KOPT-K1 (cell line): ENCODE results near the gene EIF2S3.
"Not testable (repeated sequence)": the region's sequence is repeated elsewhere in the genome, so short reads cannot be mapped to it uniquely, and the experiment has no call there.

Experiments used
- H3K27ac ChIP-seq: fragments of 200-600 bp; sonication (generic); 2 replicates; pipeline ENCODE4 v1.5.1; 2016; ENCODE audit warnings: antibody characterized with exemption, mild to moderate bottlenecking, low read depth, low read length; ENCODE audit not compliant: poor library complexity, severe bottlenecking
- H3K36me3 ChIP-seq: fragments of 200-600 bp; sonication (generic); 2 replicates; pipeline ENCODE4 v1.5.1; 2017; ENCODE audit warnings: antibody characterized with exemption, mild to moderate bottlenecking, low read length, moderate library complexity; ENCODE audit not compliant: insufficient read depth
- H3K9me3 ChIP-seq: fragments of 200-600 bp; sonication (generic); 2 replicates; pipeline ENCODE4 v1.5.1; 2017; ENCODE audit warnings: antibody characterized with exemption, low read length, mild to moderate bottlenecking; ENCODE audit not compliant: insufficient read depth, poor library complexity, severe bottlenecking

EIF2S3 gene

DNA sequence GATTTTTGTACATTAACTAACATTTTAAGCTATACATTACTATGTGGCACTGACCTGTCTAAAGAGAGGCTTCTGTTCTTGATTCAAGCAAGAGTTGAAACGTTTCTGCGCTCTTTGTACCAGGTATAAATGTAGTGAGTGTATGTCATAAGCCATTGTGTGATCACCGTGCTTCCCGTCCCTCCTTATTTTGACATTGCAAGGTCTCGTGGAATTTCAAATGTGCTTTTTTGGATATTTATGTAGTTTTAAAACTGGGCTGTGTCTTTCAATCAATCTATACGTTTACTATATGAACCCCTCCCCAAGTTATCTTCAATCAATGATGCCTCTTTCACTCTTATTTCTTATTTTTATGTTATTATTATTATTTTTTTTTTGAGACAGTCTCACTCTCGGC lies 27.7 kb upstream of the EIF2S3 start, which contains the start of gene KLHL15:
TSS of gene KLHL15 (minus strand) at position 101 of the 400 bp plus-strand sequence. CDS start 20,493 bp downstream, outside the sequence.
- Histone ChIP-seq H3K27ac (peak within 1 kb of the TSS; percentile 88), H3K36me3 (peaks cover 8% of the 10 kb centered on the region; the same call in 1 of the 2 replicates), H3K9me3 (no peaks in the 10 kb centered on the region)

DNA sequence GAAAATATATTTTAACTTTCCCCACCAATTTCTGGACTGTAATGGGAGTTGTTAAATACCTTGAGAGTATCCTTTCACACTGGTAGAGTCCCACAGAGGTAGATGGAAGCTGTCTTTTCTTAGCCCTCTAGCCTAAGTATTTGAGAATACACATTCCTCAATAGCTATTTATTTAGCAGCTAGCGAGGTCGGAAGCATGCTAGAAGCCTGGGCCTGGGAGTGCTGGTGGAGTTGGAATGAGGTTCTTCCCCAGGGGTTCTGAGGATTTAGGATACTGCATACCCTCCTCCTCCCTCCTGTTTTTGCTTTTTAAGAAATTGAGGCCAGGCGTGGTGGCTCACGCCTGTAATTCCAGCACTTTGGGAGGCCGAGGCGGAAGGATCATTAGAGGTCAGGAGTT lies 26.8 kb upstream of the EIF2S3 start:
- H3K27ac ChIP-seq: no peak overlapping the region
- peaks cover under 1% of the 10 kb centered on the region; the same call in 1 of the 2 replicates for H3K36me3 ChIP-seq
- H3K9me3 ChIP-seq: no peaks in the 10 kb centered on the region

DNA sequence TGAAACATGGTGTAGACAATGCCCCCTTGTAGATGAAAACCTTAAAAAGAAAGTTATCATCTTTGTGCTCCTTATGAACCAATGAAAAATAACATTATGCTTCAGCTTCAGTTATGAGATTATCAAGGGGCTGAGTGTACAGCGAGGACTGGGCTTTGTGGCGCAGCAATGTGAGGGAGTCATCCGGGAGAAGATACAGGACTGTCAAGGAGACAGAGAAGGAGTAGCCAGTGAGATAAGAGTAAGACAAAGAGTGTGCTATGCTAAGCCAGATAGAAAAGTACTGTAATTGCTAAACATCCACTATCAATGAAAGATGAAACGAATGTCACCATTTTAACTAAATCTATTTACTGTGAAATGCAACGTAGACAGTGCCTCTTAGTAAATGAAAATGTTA lies 24.2 kb upstream of the EIF2S3 start:
- Histone ChIP-seq H3K36me3 (no peaks in the 10 kb centered on the region), H3K9me3 (no peaks in the 10 kb centered on the region), H3K27ac (no peak overlapping the region)

DNA sequence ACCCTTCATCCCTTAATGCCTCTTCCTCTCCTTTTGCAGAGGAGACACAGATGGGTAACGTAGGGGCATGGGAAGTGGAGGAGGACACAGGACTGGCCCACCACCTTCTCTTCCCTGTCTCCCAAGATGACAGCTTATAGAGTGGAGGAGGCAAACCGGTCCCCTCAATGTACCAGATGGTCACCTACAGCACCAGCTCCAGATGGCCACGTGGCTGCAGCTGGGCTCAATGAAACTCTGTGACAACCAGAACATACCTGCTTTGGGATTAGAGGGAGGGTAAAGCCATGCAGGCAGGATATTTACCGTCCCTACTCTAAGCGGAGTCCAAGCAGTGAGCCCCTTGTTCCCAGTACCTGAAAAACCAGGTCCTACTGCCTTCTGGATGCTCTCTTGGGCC lies 20.3 kb upstream of the EIF2S3 start:
- Histone ChIP-seq H3K27ac (no peak overlapping the region), H3K36me3 (no peaks in the 10 kb centered on the region), H3K9me3 (no peaks in the 10 kb centered on the region)

DNA sequence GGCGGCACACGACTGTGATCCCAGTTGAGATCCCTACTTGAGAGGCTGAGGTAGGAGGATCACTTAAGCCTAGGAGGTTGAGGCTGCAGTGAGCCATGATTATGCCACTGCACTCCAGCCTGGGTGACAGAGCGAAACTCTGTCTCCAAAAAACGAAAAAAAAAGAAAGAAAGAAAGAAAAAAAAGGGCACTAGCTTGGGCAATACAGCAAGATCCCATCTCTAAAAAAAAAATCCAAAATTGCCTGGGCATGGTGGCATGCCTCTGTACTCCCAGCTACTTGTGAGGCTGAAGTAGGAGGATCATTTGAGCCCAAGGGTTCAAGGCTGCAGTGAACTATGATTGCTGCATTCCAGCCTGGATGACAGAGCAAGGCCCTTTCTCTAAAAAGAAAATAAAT lies 17.0 kb upstream of the EIF2S3 start:
- no peaks in the 10 kb centered on the region for H3K36me3 ChIP-seq
- H3K9me3 ChIP-seq: no peaks in the 10 kb centered on the region
- no peak overlapping the region for H3K27ac ChIP-seq

DNA sequence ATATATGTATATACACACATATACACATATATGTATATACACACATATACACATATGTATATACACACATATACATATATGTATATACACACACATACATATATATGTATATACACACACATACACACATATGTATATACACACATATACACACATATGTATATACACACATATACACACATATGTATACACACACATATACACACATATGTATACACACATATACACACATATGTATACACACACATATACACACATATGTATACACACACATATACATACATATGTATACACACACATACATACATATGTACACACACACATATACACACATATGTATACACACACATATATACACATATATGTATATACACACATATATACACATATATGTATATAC lies 8.7 kb upstream of the EIF2S3 start:
- not testable (repeated sequence) for H3K9me3 ChIP-seq, H3K27ac ChIP-seq, H3K36me3 ChIP-seq

DNA sequence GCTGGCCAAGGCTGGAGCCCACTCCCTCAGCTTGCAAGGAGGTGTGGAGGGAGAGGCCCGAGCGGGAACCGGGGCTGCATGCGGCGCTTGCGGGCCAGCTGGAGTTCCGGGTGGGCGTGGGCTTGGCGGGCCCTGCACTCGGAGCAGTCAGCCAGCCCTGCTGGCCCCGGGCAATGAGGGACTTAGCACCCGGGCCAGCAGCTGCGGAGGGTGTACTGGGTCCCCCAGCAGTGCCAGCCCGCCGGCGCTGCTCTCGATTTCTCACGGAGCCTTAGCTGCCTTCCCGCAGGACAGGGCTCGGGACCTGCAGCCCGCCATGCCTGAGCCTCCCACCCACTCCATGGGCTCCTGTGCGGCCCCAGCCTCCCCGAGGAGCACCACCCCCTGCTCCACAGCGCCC lies 5.1 kb upstream of the EIF2S3 start:
- not testable (repeated sequence) for H3K9me3 ChIP-seq, H3K36me3 ChIP-seq, H3K27ac ChIP-seq

DNA sequence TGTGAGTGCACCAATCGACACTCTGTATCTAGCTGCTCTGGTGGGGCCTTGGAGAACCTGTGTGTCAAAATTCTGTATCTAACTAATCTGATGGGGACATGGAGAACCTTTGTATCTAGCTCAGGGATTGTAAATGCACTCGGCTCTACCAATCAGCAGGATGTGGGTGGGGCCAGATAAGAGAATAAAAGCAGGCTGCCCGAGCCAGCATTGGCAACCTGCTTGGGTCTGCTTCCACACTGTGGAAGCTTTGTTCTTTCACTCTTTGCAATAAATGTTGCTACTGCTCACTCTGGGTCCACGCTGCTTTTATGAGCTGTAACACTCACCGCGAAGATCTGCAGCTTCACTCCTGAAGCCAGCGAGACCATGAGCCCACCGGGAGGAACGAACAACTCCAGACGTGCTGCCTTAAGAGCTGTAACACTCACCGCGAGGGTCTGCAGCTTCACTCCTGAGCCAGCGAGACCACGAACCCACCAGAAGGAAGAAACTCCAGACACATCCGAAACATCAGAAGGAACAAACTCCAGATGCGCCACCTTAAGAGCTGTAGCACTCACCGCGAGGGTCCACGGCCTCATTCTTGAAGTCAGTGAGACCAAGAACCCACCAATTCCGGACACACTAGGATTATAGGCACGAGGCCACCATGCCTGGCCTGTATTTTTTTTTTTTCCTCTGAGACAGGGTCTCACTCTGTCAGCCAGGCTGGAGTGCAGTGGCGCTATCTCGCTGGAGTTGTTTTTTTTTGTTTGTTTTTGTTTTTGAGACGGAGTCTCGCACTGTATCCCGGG lies 4.0 kb upstream of the EIF2S3 start:
- H3K9me3 ChIP-seq, H3K27ac ChIP-seq: not testable (repeated sequence)

DNA sequence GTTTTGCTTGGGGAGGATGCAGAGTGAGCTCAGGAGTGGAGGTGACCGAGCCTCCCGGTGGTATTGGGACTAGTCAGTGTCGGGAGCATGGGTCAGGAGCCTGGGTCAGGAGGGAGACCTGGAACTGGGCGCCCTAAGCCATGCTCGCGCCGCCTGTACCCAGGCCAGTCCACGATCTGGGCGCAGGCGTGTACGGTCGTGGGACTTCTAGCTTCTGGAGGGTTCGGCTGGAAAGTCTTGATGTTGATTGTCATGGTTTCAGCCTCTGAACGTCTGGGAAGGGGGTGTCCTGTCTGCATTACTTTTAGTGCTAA lies 244 bp downstream of the EIF2S3 start:
- Histone ChIP-seq H3K27ac (no peak overlapping the region), H3K9me3 (no peaks in the 10 kb centered on the region), H3K36me3 (peaks cover 15% of the 10 kb centered on the region)

More for the DNA sequence above, 4.0 kb upstream of the EIF2S3 start:
- not testable (repeated sequence) for H3K36me3 ChIP-seq

DNA sequence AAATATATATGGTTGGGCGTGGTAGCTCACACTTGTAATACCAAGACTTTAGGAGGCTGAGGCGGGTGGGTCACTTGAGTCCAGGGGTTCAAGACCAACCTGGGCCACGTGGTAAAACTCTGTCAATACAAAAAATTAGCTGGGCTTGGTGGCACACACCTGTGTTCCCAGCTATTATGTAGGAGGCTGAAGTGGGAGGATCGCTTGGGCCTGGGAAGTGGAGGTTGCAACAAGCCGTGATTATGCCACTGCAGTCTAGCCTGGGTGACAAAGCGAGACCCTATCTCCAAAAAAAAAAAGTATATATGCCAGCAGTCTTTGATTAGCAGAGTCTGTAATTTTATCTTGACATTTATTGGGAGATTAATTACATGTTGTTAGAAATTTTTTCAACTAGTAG lies 8.7 kb downstream of the EIF2S3 start:
- Histone ChIP-seq H3K9me3 (no peaks in the 10 kb centered on the region), H3K36me3 (peaks cover 92% of the 10 kb centered on the region), H3K27ac (no peak overlapping the region)

DNA sequence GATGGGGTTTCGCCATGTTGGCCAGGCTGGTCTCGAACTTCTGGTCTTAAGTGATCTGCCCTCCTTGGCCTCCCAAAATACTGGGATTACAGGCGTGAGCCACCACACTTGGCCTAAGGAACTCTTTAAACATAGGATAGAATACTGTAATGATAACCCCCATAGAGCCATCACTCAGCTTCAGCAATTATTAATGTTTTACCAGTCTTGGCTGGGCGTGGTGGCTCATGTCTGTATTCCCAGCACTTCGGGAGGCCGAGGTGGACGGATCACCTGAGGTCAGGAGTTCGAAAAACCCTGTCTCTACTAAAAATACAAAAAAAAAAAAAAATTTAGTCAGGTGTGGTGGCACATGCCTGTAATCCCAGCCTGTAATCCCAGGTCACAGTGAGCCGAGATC lies 15.1 kb downstream of the EIF2S3 start:
- no peak overlapping the region for H3K27ac ChIP-seq
- H3K9me3 ChIP-seq: no peaks in the 10 kb centered on the region
- H3K36me3 ChIP-seq: peaks cover 99% of the 10 kb centered on the region

DNA sequence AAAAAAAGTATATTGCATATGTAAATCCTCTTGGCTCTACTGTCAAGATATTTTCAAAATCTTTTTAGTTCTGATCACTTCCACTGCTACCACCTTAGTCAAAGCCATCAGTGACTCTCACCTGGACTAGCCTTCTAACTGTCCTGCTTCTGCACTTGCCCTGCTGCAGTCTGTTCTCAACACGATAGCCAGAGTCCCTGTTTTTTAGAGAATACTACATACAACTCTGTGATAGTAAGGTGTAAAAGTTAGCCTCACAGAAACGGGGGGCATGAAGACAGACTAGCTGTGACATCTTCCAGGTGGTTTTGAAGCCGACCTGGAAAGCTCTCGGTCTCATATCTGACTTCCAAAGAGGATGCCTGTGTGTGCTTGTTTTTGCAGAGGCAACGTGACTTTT lies 24.7 kb downstream of the EIF2S3 start:
- no peaks in the 10 kb centered on the region for H3K9me3 ChIP-seq
- no peak overlapping the region for H3K27ac ChIP-seq
- H3K36me3 ChIP-seq: peaks cover 42% of the 10 kb centered on the region

DNA sequence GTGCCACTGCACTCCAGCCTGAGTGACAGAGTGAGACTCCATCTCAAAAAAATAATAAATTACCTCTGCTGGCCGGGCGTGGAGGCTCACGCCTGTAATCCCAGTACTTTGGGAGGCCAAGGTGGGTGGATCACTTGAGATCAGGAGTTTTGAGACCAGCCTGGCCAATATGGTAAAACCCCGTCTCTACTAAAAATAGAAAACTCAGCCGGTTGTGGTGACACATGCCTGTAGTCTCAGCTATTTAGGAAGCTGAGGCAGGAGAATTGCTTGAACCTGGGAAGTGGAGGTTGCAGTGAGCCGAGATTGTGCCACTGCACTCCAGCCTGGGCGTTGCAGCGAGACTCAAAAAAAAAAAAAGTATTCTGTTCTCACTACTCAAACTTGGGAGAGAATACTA lies 25.5 kb downstream of the EIF2S3 start:
- H3K36me3 ChIP-seq: peaks cover 33% of the 10 kb centered on the region
- not testable (repeated sequence) for H3K9me3 ChIP-seq, H3K27ac ChIP-seq

DNA sequence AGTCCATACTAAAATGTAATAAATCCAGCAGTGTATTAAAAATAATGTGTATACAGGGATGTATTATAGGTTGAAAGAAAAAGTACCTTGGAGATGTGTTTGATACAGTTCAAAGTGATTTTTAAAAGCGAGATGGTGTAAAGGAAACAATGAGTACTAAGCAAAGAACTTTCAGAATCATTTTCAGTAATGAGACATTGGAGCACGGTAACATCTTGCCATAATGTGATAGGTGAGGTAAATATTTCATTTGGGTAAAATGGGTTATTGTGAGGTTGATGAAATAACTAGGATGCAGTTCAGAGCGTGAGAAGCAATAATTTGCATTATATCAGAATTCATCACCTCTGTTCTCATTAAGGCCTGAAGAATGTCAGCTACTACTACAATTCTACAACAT lies 25.9 kb downstream of the EIF2S3 start:
- Histone ChIP-seq H3K27ac (no peak overlapping the region), H3K9me3 (no peaks in the 10 kb centered on the region), H3K36me3 (peaks cover 29% of the 10 kb centered on the region)

DNA sequence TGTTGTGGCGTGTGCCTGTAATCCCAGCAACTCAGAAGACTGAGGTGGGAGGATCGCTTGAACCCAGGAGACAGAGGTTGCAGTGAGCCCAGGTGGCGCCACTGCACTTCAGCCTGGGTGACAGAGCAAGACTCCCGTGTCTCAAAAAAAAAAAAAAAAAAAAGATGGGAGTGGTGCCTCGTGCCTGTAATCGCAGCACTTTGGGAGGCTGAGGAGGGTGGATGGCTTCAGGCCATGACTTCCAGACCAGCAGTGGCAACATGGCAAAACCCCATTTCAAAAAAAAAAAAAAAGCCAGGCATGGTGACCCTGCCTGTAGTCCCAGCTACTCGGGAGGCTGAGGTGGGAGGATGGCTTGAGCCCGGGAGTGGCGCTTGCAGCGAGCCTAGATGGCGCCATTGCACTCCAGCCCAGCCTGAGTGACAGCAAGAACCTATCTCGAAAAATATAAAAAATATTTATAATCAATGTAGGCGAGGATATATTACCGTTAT lies 27.0 kb downstream of the EIF2S3 start:
- Histone ChIP-seq H3K36me3 (peaks cover 19% of the 10 kb centered on the region), H3K27ac (no peak overlapping the region)

DNA sequence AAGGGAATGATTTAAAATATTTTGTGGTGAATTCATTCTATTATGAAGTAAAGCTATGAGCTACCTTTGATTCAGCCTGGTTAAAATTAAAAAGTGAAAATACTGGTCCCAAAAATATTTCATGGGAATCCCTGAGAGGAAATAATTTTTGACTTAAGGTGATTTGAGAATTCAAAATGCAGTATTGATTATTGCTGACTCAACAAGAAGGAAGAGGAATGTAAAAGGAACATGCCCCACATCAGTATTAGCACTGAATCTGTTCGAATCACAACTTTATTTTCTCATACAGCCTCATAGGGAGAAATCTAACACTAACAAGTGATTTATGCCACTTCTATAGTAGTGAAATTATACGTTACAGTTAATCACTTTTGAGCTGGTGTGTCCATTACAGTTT lies 27.7 kb downstream of the EIF2S3 start:
- H3K27ac ChIP-seq: no peak overlapping the region
- H3K36me3 ChIP-seq: peaks cover 11% of the 10 kb centered on the region
- H3K9me3 ChIP-seq: no peaks in the 10 kb centered on the region

More for the DNA sequence above, 27.0 kb downstream of the EIF2S3 start:
- no peaks in the 10 kb centered on the region for H3K9me3 ChIP-seq
